GM12865 (cell line): Measurements from ENCODE around the gene MACF1.
A peak's percentile ranks its signal among the peaks of the same experiment; 100 is the strongest.

Experiments used
- DNase-seq: peaks from one replicate; pipeline ENCODE4 v3.0.0; 2010; ENCODE audit warnings: low read depth
- H3K4me3 ChIP-seq: 2 replicates; pipeline ENCODE4 v1.5.1; 2011; ENCODE audit warnings: mild to moderate bottlenecking, low read depth, low read length, control low read depth
- TF ChIP-seq, protein P1 (sequence below): IDR thresholded peaks from 2 replicates; pipeline ENCODE4 v1.5.1; 2011; ENCODE audit warnings: low read length, control low read depth, low read depth, inconsistent platforms; ENCODE audit not compliant: insufficient read depth; ENCODE audit errors: missing control alignments

The MACF1 gene

DNA sequence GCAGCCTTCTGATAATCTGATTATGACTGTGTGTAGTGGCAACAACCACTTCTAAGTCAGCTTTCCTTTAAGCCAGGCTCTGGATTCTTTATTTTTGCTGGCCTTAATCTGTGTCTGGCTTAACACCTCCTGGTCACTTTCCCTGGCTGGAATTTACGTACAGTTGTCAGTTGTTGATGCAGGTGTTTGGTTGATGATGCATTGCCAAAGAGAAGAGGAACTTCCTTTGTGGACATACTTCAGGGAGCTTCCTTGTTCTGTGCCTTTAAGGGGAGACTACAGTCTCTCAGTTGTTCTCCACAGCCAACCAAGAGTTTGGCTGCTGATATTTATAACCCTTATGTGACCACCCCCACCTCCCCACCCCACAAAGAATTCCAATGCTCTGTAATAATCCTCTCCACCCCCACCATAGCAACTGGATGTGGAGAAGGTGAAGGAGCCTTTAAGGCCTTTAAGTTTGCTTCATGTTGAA is 190.9 kb downstream of the MACF1 start:
- TF ChIP-seq, protein P1, sequence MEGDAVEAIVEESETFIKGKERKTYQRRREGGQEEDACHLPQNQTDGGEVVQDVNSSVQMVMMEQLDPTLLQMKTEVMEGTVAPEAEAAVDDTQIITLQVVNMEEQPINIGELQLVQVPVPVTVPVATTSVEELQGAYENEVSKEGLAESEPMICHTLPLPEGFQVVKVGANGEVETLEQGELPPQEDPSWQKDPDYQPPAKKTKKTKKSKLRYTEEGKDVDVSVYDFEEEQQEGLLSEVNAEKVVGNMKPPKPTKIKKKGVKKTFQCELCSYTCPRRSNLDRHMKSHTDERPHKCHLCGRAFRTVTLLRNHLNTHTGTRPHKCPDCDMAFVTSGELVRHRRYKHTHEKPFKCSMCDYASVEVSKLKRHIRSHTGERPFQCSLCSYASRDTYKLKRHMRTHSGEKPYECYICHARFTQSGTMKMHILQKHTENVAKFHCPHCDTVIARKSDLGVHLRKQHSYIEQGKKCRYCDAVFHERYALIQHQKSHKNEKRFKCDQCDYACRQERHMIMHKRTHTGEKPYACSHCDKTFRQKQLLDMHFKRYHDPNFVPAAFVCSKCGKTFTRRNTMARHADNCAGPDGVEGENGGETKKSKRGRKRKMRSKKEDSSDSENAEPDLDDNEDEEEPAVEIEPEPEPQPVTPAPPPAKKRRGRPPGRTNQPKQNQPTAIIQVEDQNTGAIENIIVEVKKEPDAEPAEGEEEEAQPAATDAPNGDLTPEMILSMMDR, result no peak
- no peak overlapping the region for H3K4me3 ChIP-seq
- DNase-seq, result no peak

DNA sequence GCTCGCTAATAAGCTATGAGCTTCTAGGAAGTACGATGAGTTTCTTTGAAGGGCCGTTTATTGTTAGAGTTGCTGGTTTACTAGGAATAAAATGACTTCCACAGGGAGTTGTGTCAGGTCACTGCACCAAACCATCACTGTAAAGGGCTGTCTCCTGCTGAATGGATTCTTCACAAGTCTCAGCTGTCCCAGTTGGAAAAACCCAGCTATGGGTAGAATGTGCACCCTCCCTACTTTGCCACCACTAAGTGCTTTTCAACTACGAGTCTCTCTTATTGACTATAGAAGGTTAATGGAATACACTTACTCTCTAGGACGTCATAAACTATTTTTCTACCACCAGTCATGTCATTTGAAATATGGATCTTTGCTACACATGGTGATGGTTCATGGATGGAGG is 192.2 kb downstream of the MACF1 start:
- no peak overlapping the region for H3K4me3 ChIP-seq
- DNase-seq, result no peak
- TF ChIP-seq, protein P1, result no peak

DNA sequence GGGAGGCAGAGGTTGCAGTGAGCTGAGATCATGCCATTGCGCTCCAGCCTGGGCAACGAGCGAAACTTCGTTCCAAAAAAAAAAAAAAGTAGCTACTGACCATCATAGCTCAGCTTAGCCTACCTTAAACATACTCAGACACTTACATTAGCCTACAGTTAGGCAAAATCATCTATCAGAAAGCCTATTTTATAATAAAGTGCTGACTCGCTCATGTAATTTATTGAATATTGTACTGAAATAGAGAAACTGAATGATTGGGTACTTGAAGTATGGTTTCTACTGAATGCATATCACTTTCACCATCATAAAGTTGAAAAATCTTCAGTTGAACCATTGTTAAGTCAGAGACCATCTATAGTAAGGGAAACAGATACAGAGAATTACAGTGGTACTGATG is 193.0 kb downstream of the MACF1 start:
- TF ChIP-seq, protein P1, result no peak
- no peak for DNase-seq
- no peak overlapping the region for H3K4me3 ChIP-seq

DNA sequence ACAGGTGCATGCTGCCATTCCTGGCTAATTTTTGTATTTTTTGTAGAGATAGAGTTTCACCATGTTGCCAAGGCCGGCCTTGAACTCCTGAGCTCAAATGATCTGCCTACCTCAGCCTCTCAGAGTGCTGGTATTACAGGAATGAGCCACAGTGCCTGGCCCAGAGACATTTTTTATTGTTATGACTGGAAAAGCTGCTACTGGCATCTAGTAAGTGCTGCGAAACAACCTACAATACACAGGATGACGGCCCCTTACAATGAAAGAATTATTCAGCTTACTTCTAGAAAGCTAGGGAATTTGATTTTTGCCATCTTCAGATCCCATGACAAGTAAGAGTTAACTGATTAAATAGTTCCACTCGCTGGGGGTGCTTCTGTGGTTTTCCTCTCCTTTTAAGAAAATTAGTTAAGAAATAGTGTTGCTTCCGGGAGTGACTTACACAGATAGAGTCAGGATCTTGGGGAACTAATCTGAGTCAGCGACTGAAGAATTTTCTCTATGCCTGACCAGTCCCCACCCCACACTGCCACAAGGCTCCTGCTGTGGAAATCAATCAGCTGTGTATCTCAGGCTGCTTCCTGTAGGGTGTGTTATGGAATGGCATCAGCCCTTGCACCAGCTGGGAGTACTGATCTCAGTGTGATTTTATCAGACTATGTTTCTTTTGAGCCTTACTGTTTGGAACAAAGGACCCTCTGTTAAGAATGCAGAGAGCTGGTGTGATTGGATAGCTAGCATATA is 194.0 kb downstream of the MACF1 start:
- H3K4me3 ChIP-seq, result no peak overlapping the region
- TF ChIP-seq, protein P1, result no peak
- DNase-seq, result peak; percentile 68

DNA sequence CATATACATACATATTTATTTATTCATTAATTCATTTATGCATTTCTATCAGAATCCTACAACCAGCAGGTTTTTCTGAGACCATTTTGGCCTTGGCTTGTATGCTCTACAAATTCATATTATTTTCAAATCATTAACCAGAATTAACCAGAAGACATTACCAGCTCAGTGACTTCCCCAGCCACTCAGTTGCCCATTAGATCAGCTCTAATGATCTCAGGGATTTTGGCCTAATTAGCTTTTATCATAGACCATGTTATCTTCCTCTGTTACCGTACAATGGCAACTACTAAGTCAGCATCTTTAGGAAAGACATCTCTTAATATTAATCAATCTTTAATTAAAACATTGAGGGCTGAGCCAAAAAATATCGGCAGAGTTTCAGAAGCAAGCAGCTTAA is 196.6 kb downstream of the MACF1 start:
- TF ChIP-seq, protein P1, result no peak

DNA sequence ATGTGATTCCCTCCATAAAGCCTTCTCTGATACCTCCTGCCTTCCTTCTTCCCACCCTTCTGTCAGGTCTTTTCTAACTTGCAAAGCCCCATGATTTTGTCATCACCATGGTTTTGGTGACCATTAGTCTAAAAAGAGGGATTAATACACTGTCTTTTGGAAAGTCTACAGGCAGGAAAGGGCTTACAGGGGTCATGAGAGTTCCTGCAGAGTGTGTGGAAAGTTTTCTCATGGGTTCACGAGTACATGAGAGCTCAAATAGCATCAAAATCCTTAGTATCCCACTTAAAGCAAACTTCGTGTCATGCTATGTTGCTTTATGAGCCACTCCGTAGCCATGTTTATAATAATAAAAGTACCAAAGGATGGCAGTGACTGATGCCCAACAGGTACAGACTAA is 200.4 kb downstream of the MACF1 start:
- no peak for DNase-seq
- no peak overlapping the region for H3K4me3 ChIP-seq
- TF ChIP-seq, protein P1, result no peak

More for the DNA sequence above, 196.6 kb downstream of the MACF1 start:
- DNase-seq, result no peak
- no peak overlapping the region for H3K4me3 ChIP-seq

DNA sequence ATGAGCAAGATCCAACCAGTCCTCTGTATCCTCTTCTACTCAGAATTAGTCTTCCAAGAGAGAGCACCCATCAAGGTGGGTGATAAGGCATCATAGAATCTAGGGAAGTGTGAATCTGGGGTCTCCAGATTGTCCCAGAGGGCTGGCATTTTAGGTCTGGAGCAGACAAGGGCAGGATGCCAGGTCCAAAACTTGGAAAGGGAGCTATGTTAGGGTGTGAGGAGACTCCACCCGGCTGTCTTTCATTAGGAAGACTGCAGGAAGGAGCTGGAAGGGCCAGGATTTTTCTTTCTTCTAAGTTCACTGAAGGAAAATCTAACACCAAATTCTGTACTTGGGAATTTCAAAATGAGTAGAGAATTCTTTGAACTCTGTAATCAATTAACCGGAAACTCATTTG is 200.9 kb downstream of the MACF1 start:
- no peak overlapping the region for H3K4me3 ChIP-seq
- no peak for DNase-seq
- TF ChIP-seq, protein P1, result no peak
